HCT116 (cell line): ENCODE results near the gene PVR. TPM values are rescaled to one million over a fixed set of nuclear protein-coding genes. Genes with fewer than 3 reads are reported as not detected.

Experiments
- ATAC-seq: fragments of 200-7000 bp; cut with Tn5 transposase; 2 replicates; pipeline ENCODE4 v1.9.1; 2020; ENCODE audit warnings: mild to moderate bottlenecking, moderate library complexity
- BruUV-seq: library from RNA; stranded (reverse); fragments of 400-500 nt; replicated peaks from 2 replicates; lab custom pipeline; 2021; lab: Mats Ljungman, UMichigan
- CTCF ChIA-PET: fragments of 300-600 bp; sonication (Branson Sonifier 250); formaldehyde crosslinking; loops from one replicate; lab custom pipeline; 2021; ENCODE audit warnings: antibody characterized with exemption; lab: Charles Lee
- POLR2A ChIA-PET: fragments of 300-600, 350-600 bp; sonication (Branson Sonifier 250); formaldehyde crosslinking; loops from one replicate; lab custom pipeline; 2021; ENCODE audit warnings: antibody characterized with exemption; lab: Charles Lee
- RAD21 ChIA-PET, 2 experiments: fragments of 300-600 bp; sonication (Branson Sonifier 250); formaldehyde crosslinking; loops; one replicate each; lab custom pipeline; 2023; ENCODE audit warnings: low total read pairs in 2 of 2; ENCODE audit not compliant: uncharacterized antibody in 2 of 2, unreplicated experiment in 2 of 2, low non-redundant PET in 1 of 2; lab: Charles Lee
- DNase-seq: peaks from one replicate; pipeline ENCODE4 v3.0.0-alpha.2; 2010; ENCODE audit warnings: low read depth, low spot score
- H2AFZ ChIP-seq: fragments of 200-600 bp; shearing (Covaris generic), sonication (generic); 2 replicates; pipeline ENCODE4 v1.6.1; 2017; ENCODE audit warnings: low read depth, mixed run types, mixed read lengths, antibody characterized with exemption, low read length; ENCODE audit not compliant: poor library complexity, severe bottlenecking
- H3K27ac ChIP-seq: 2 replicates; pipeline ENCODE4 v1.5.1; 2012; ENCODE audit warnings: low read depth, low read length
- H3K27me3 ChIP-seq: fragments of 200-600 bp; sonication (generic); 2 replicates; pipeline ENCODE4 v1.6.1; 2016; ENCODE audit warnings: mixed run types, low read length, mixed read lengths; ENCODE audit not compliant: insufficient read depth
- H3K36me3 ChIP-seq, 2 experiments: fragments of 200-500 bp in 1 of 2; fragments of 200-600 bp in 1 of 2; sonication (Bioruptor generic) in 1 of 2; sonication (generic) in 1 of 2; 2 replicates each; pipeline versions ENCODE4 v1.5.1 to v1.6.1; 2014 to 2016; ENCODE audit warnings: low read length in 2 of 2, inconsistent platforms in 1 of 2, mixed read lengths in 1 of 2, mixed run types in 1 of 2; ENCODE audit not compliant: insufficient read depth in 2 of 2, control insufficient read depth in 1 of 2
- H3K4me1 ChIP-seq, 2 experiments: fragments of 200-600 bp in 1 of 2; sonication (generic) in 1 of 2; 2 replicates each; pipeline versions ENCODE4 v1.5.1 to v1.6.1; 2012 to 2017; ENCODE audit warnings: low read length in 2 of 2, inconsistent platforms in 1 of 2, mild to moderate bottlenecking in 1 of 2, mixed read lengths in 1 of 2, mixed run types in 1 of 2, moderate library complexity in 1 of 2; ENCODE audit not compliant: insufficient read depth in 2 of 2, control insufficient read depth in 1 of 2
- H3K4me2 ChIP-seq: fragments of 200-600 bp; sonication (generic); 2 replicates; pipeline ENCODE4 v1.6.1; 2017; ENCODE audit warnings: mixed run types, low read length, mixed read lengths
- H3K4me3 ChIP-seq, 2 experiments: fragments of 200-600 bp in 1 of 2; sonication (generic) in 1 of 2; replicated peaks in 1 of 2; 2 replicates each; pipeline ENCODE4 v1.5.1; 2011 to 2016; ENCODE audit warnings: low read length in 2 of 2, control low read depth in 1 of 2, low read depth in 1 of 2, mild to moderate bottlenecking in 1 of 2, mixed read lengths in 1 of 2, mixed run types in 1 of 2
- H3K79me2 ChIP-seq: fragments of 200-600 bp; sonication (generic); 2 replicates; pipeline ENCODE4 v1.6.1; 2017; ENCODE audit warnings: mild to moderate bottlenecking, mixed run types, low read length, moderate library complexity, mixed read lengths; ENCODE audit not compliant: insufficient read depth
- H3K9ac ChIP-seq: fragments of 200-600 bp; sonication (generic); 2 replicates; pipeline ENCODE4 v1.6.1; 2016; ENCODE audit warnings: low read length, mixed read lengths
- H3K9me2 ChIP-seq: fragments of 200-600 bp; sonication (generic), shearing (Covaris generic); 2 replicates; pipeline ENCODE4 v1.6.1; 2017; ENCODE audit warnings: mixed run types, mild to moderate bottlenecking, moderate library complexity; ENCODE audit not compliant: insufficient read depth
- H3K9me3 ChIP-seq, 2 experiments: fragments of 200-500 bp in 1 of 2; fragments of 200-600 bp in 1 of 2; sonication (Bioruptor generic) in 1 of 2; sonication (generic) in 1 of 2; 2 replicates each; pipeline ENCODE4 v1.6.1; 2014 to 2017; ENCODE audit warnings: low read length in 2 of 2, mixed read lengths in 2 of 2, inconsistent platforms in 1 of 2, low read depth in 1 of 2, mild to moderate bottlenecking in 1 of 2, mixed run types in 1 of 2, moderate library complexity in 1 of 2; ENCODE audit not compliant: control insufficient read depth in 1 of 2, insufficient read depth in 1 of 2
- H4K20me1 ChIP-seq: fragments of 200-600 bp; sonication (generic), shearing (Covaris generic); 2 replicates; pipeline ENCODE4 v1.6.1; 2017; ENCODE audit warnings: mixed run types, mild to moderate bottlenecking, moderate library complexity; ENCODE audit not compliant: insufficient read depth
- CEBPB ChIP-seq: IDR thresholded peaks from 2 replicates; pipeline ENCODE4 v1.6.1; 2012; ENCODE audit warnings: low read depth
- POLR2AphosphoS5 ChIP-seq: IDR thresholded peaks from 2 replicates; pipeline ENCODE4 v1.6.1; 2011; ENCODE audit warnings: mild to moderate bottlenecking, low read depth, low read length, moderate library complexity
- RAD21 ChIP-seq: IDR thresholded peaks from 2 replicates; pipeline ENCODE4 v1.6.1; 2012; ENCODE audit warnings: low read depth, mild to moderate bottlenecking
- SIN3A ChIP-seq: IDR thresholded peaks from 2 replicates; pipeline ENCODE4 v1.6.1; 2012; ENCODE audit warnings: low read depth
- intact Hi-C: fragments of 100-400 bp; cut with micrococcal nuclease; formaldehyde crosslinking; loops from 2 replicates; pipeline ENCODE4 v1.10.0; 2022
- total RNA-seq: library from RNA; stranded (reverse); gene quantifications from one replicate; pipeline ENCODE4 v1.2.1, GENCODE V29; 2021; ENCODE audit not compliant: unreplicated experiment
- TF ChIP-seq, protein P1 (sequence below): IDR thresholded peaks from 2 replicates; pipeline ENCODE4 v1.6.1; 2012; ENCODE audit warnings: low read depth

PVR gene
- total RNA-seq, 1 experiment from 2014 or later: 62.0 TPM

- 0 out of 2 replicates have a peak, but pooled peaks cover 3% of the 10 kb centered on the region for H4K20me1 ChIP-seq
- 0 out of 2 replicates have a peak, but pooled peaks have one; percentile 13 for TF ChIP-seq POLR2AphosphoS5
- TF ChIP-seq, protein P1, sequence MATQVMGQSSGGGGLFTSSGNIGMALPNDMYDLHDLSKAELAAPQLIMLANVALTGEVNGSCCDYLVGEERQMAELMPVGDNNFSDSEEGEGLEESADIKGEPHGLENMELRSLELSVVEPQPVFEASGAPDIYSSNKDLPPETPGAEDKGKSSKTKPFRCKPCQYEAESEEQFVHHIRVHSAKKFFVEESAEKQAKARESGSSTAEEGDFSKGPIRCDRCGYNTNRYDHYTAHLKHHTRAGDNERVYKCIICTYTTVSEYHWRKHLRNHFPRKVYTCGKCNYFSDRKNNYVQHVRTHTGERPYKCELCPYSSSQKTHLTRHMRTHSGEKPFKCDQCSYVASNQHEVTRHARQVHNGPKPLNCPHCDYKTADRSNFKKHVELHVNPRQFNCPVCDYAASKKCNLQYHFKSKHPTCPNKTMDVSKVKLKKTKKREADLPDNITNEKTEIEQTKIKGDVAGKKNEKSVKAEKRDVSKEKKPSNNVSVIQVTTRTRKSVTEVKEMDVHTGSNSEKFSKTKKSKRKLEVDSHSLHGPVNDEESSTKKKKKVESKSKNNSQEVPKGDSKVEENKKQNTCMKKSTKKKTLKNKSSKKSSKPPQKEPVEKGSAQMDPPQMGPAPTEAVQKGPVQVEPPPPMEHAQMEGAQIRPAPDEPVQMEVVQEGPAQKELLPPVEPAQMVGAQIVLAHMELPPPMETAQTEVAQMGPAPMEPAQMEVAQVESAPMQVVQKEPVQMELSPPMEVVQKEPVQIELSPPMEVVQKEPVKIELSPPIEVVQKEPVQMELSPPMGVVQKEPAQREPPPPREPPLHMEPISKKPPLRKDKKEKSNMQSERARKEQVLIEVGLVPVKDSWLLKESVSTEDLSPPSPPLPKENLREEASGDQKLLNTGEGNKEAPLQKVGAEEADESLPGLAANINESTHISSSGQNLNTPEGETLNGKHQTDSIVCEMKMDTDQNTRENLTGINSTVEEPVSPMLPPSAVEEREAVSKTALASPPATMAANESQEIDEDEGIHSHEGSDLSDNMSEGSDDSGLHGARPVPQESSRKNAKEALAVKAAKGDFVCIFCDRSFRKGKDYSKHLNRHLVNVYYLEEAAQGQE: no peak
- TF ChIP-seq SIN3A: no peak
- no peak for TF ChIP-seq CEBPB
- no peak for TF ChIP-seq RAD21
- H3K27ac ChIP-seq: no peak overlapping the region
- no peak overlapping the region for H2AFZ ChIP-seq
- H3K27me3 ChIP-seq: no peaks in the 10 kb centered on the region
- RAD21 ChIA-PET: interaction anchor here in 1 of 2 experiments (0.6 kb wide), 1 partner anchor 87 kb away, joined by 3 read pairs; no protein-coding TSS in a partner anchor
- DNase-seq: no peak
- CTCF ChIA-PET: interaction anchor here (1.5 to 2.9 kb wide), 3 partner anchors 15 to 88 kb away, joined by 3 to 23 read pairs (median 5); partner anchors contain the start of gene PVR
- no TSS peak for BruUV-seq
- H3K4me2 ChIP-seq: no peak overlapping the region
- no peak overlapping the region for H3K9ac ChIP-seq
- peaks cover 21% of the 10 kb centered on the region; the same call in 1 of the 2 replicates for H3K79me2 ChIP-seq
- no peaks in the 10 kb centered on the region for H3K9me2 ChIP-seq
- peaks cover 52 to 90% of the 10 kb centered on the region in 2 experiments for H3K36me3 ChIP-seq
- ATAC-seq: peak; percentile 74
- intact Hi-C loops: no loop called here
- H3K9me3 ChIP-seq: no peaks in the 10 kb centered on the region
- POLR2A ChIA-PET: no interaction called here
- no peaks in the 10 kb centered on the region for H3K4me1 ChIP-seq
- no peak overlapping the region for H3K4me3 ChIP-seq
Measured at GRCh38 chr19:44658069-44658733, 14.5 kb downstream of the PVR start.
